Muscle of leg (tissue), 11 donors: Measurements from ENCODE around the gene PPY. TPM values are rescaled to one million over a fixed set of nuclear protein-coding genes. Genes with fewer than 3 reads are reported as not detected.
"Not testable (repeated sequence)": the region's sequence is repeated elsewhere in the genome, so short reads cannot be mapped to it uniquely, and the experiment has no call there.

Experiments used
- DNase-seq: peaks from one replicate; pipeline ENCODE4 v3.0.0; 2013
- H3K27ac ChIP-seq: one replicate; pipeline ENCODE4 v1.5.1; 2013; ENCODE audit warnings: mild to moderate bottlenecking, low read length, control low read depth
- H3K27me3 ChIP-seq: one replicate; pipeline ENCODE4 v1.6.1; 2013; ENCODE audit warnings: low read length; ENCODE audit not compliant: control insufficient read depth, insufficient read depth
- H3K36me3 ChIP-seq: one replicate; pipeline ENCODE4 v1.6.1; 2013; ENCODE audit warnings: low read length; ENCODE audit not compliant: control insufficient read depth, insufficient read depth
- H3K4me1 ChIP-seq: one replicate; pipeline ENCODE4 v1.6.1; 2013; ENCODE audit warnings: low read length; ENCODE audit not compliant: control insufficient read depth, insufficient read depth
- H3K4me3 ChIP-seq: one replicate; pipeline ENCODE4 v1.5.1; 2013; ENCODE audit warnings: low read length, control low read depth
- H3K9me3 ChIP-seq: replicated peaks from 2 replicates; pipeline ENCODE4 v1.6.1; 2013; ENCODE audit warnings: low read depth, low read length; ENCODE audit not compliant: control insufficient read depth
- WGBS: methylation state at CpG from one replicate; pipeline ENCODE4 v1.1.5; 2013; ENCODE audit warnings: missing lambda C conversion rate; ENCODE audit not compliant: insufficient coverage; 5-methylcytosine and 5-hydroxymethylcytosine counted together
- polyA plus RNA-seq, 8 donors: library from polyadenylated mRNA; unstranded; fragments of 120-200 nt; gene quantifications; one replicate each; pipeline versions ENCODE4 v1.2.1 to v1.2.3, GENCODE V29; 2013; ENCODE audit warnings: inconsistent platforms in 1 of 8, low replicate concordance in 1 of 8; ENCODE audit not compliant: insufficient read length in 8 of 8, insufficient read depth in 1 of 8
- total RNA-seq: library from RNA; stranded (reverse); fragments of 120-200 nt; gene quantifications from one replicate; pipeline ENCODE4 v1.2.4, GENCODE V29; 2013

The PPY gene
- total and polyA plus RNA-seq, 9 donors: 0.18 to 0.57 (median 0.46) TPM; not detected in 3

DNA sequence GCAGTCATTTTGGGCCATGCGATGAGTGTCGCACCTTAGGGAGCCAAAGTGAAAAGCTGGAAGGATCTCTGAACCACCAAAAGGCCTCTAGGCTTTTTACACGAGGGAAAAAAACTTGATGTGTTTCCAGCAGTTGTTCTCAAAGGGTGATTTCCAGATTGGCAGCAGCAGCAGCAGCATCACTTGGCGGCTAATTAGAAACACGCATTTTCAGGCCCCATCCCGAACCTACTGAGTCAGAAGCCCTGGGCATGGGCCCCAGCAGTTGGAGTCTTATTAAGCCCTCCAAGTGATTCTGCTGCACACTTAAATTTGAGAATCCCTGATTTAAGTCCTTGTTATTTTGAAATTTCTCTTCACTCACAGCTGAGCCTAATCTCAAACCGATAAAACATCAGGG lies 36.7 kb upstream of the PPY start:
- DNase-seq: no peak
- Histone ChIP-seq H3K9me3 (no peaks in the 10 kb centered on the region), H3K4me1 (peaks cover 7% of the 10 kb centered on the region), H3K36me3 (no peaks in the 10 kb centered on the region), H3K4me3 (no peak overlapping the region), H3K27ac (no peak overlapping the region), H3K27me3 (peaks cover 52% of the 10 kb centered on the region)
- 63% methylated on average over 5 of the region's 7 CpGs for WGBS

DNA sequence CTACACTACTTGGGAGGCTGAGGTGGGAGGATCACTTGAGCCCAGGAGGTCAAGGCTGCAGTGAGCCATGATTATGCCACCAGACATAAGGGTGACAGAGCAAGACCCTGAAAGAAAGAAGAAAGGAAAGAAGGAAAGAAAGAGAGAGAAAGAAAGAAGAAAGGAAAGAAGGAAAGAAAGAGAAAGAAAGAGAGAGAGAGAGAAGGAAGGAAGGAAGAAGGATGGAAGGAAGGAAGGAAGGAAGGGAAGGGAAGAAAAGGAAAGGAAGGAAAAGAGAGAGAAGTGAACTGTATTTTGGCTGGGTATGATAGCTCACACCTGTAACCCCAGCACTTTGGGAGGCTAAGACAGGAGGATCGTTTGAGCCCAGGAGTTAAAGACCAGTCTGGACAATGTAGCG lies 35.8 kb upstream of the PPY start:
- 90% methylated on average over 2 of the region's 2 CpGs for WGBS
- H3K27me3 ChIP-seq: peaks cover 46% of the 10 kb centered on the region

DNA sequence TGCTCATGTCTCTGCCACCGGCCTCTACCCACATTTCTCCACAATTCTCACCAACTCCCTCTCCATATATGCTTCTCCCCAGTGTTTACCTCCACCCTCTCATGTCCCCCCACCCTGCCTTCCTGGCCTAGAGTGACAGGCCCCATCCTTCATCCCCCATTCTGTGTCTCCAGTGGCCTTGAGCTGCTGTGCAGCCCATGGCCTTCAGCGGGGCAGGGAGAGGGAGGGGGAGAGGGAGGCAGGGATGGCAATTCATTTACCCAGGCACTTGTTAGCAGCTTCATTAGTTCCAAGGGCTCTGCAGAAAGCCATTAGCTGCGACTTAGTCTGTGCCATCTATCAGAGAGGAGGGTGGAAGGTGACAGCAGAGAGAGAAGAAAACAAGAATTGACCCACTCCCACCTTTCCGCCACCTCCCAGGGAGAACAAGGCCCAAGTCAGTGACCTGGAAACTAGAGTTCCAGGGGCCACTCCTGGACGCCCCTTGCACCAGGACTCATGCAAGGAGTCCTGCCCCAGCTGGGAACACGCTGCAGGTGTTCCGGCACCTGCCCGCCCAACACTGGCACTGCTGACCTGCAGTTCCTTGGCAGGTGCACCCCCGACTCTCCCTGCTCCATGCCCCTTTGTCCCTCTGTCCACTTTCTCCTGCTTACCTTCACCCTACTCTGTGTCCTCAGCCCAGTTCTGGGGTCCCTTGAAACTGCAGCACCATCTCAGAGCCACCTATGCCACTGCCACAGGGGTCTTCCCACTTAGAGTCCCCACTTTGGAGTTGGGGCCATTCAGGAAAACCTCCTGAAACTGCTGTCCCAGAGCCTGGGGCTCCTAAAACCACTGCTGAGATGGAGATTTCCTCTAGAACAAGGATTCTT lies 34.9 kb upstream of the PPY start:
- Histone ChIP-seq H3K36me3 (no peaks in the 10 kb centered on the region), H3K27ac (no peak overlapping the region), H3K4me3 (no peak overlapping the region), H3K27me3 (peaks cover 37% of the 10 kb centered on the region), H3K4me1 (no peaks in the 10 kb centered on the region), H3K9me3 (no peaks in the 10 kb centered on the region)
- 71% methylated on average over 7 of the region's 9 CpGs for WGBS
- DNase-seq: no peak

More for the DNA sequence above, 35.8 kb upstream of the PPY start:
- Histone ChIP-seq H3K4me3 (no peak overlapping the region), H3K27ac (no peak overlapping the region), H3K9me3 (no peaks in the 10 kb centered on the region), H3K36me3 (no peaks in the 10 kb centered on the region), H3K4me1 (no peaks in the 10 kb centered on the region)
- DNase-seq: no peak

DNA sequence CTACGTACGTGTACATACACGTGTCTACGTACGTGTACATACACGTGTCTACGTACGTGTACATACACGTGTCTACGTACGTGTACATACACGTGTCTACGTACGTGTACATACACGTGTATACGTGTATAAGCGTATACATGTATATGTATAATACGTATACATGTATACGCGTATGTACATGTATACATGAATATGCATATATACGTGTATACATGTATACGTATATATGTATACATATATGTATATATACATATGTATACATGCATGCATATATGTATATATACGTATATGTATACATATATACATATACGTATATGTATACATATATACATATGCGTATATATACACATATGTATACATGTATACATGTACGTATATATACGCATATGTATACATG lies 33.6 kb upstream of the PPY start:
- no peak overlapping the region for H3K4me3 ChIP-seq
- no peak for DNase-seq
- H3K36me3 ChIP-seq: no peaks in the 10 kb centered on the region
- WGBS: no CpG with 5 or more reads among the region's 27 CpGs
- H3K27me3 ChIP-seq: peaks cover 33% of the 10 kb centered on the region
- no peak overlapping the region for H3K27ac ChIP-seq
- no peaks in the 10 kb centered on the region for H3K9me3 ChIP-seq
- H3K4me1 ChIP-seq: no peaks in the 10 kb centered on the region

DNA sequence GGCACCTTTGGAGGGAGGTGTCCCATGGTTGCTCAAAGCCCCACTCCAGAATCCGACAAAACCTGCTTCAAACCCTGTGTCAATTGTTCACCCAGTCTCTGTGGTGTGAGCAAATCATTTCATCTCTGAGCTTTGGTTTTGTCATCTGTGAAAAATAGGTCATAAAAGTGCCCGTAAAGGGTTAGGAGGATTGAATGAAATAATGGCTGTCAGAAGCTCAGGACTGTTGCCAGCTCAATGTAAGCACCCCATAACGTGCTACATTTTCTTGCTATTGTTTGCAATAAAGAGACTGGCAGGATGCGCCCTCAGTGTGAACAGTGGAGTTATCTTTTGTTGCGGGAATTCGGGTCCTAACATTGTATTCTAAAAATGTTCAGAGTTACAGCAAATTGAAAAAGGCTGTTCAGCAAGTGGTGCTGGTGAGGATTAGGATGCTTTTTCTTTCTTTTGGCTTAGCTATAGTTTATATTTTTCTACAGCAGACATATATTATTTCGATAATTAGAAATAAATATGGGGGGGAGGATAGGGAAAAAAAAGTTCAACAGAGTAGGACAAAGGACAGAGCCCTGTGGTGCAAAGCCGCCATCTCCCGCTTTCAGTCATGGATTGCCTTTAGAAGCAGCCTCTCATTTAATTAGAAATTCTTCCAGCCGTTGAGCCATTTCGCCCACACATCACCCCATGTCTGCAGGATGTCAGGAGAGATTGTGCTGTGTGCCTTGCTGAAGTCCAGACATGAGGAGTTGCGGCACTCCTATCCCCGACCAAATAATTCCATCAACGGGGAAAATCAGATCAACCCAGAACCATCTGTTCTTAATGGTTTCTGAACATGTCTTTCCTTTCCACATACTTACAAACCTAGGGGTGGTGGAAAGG lies 32.3 kb upstream of the PPY start:
- DNase-seq: no peak
- WGBS: 15% methylated on average over 5 of the region's 14 CpGs
- H3K4me1 ChIP-seq: no peaks in the 10 kb centered on the region
- H3K27me3 ChIP-seq: peaks cover 32% of the 10 kb centered on the region
- no peak overlapping the region for H3K27ac ChIP-seq
- no peaks in the 10 kb centered on the region for H3K36me3 ChIP-seq
- no peaks in the 10 kb centered on the region for H3K9me3 ChIP-seq
- H3K4me3 ChIP-seq: no peak overlapping the region

DNA sequence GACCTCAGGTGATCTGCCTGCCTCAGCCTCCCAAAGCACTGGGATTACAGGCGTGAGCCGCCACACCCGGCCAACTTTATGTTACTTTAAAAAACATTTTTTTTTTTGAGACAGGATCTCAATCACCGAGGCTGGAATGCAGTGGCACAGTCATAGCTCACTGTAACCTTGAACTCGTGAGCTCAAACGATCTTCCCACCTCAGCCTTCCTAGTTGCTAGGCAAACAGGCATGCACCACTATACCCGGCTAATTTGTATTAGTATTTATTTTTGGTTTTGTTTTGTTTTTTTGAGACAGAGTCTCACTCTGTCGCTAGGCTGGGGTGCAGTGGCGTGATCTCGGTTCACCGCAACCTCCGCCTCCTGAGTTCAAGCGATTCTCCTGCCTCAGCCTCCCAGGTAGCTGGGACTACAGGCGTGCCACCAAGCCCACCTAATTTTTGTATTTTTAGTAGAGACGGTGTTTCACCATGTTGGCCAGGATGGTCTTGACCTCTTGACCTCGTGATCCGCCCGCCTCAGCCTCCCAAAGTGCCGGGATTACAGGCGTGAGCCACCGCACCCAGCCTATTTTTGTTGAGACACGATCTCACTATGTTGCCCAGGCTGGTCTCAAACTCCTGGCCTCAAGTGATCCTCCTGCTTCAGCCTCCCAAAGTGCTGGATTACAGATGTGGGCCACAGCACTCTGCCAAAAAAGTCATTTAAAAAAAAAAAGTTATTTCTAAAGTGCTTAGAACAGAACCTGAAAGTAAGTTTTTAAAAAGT lies 30.4 kb upstream of the PPY start:
- WGBS: 85% methylated on average over 19 of the region's 22 CpGs
- H3K4me1 ChIP-seq, H3K27ac ChIP-seq, H3K4me3 ChIP-seq, H3K9me3 ChIP-seq, H3K36me3 ChIP-seq, DNase-seq: not testable (repeated sequence)
- H3K27me3 ChIP-seq: peaks cover 21% of the 10 kb centered on the region

DNA sequence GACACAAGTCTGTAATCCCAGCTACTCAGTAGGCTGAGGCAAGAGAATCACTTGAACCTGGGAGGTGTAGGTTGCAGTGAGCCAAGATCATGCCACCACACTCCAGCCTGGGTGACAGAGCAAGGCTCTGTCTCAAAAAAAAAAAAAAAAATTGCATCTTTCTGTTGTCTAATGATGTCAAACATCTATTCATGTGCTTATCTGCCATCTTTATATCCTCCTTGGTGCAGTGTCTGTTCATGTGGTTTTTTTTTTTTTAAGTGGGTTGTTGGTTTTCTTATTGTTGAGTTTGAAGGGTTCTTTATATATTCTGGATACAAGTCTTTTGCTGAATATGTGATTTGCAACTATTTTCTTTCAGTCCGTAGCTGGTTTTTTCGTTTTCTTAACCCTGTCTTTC lies 29.2 kb upstream of the PPY start:
- peaks cover 16% of the 10 kb centered on the region for H3K27me3 ChIP-seq
- WGBS: no CpG with 5 or more reads among the region's 2 CpGs
- H3K9me3 ChIP-seq, H3K4me1 ChIP-seq, H3K27ac ChIP-seq, H3K36me3 ChIP-seq, DNase-seq, H3K4me3 ChIP-seq: not testable (repeated sequence)

DNA sequence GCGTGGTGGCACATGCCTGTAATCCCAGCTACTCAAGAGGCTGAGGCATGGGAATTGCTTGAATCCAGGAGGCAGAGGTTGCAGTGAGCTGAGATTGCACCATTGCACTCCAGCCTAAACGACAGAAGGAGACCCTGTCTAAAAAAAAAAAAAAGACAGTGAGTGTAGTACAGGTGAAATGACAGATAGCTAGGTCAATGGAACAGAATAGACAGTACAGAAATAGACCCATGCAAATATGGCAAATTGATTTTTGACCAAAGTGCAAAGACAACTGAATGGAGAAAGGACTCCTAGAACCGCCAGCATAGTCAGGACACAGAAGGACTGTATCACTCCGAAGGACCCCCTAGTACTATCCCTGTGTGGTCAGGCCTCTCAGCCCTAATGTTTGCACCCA lies 28.1 kb upstream of the PPY start:
- Histone ChIP-seq H3K27ac (no peak overlapping the region), H3K4me3 (no peak overlapping the region), H3K9me3 (no peaks in the 10 kb centered on the region), H3K36me3 (no peaks in the 10 kb centered on the region), H3K4me1 (no peaks in the 10 kb centered on the region), H3K27me3 (peaks cover 16% of the 10 kb centered on the region)
- DNase-seq: no peak
- WGBS: 58% methylated on average over 1 of the region's 4 CpGs

DNA sequence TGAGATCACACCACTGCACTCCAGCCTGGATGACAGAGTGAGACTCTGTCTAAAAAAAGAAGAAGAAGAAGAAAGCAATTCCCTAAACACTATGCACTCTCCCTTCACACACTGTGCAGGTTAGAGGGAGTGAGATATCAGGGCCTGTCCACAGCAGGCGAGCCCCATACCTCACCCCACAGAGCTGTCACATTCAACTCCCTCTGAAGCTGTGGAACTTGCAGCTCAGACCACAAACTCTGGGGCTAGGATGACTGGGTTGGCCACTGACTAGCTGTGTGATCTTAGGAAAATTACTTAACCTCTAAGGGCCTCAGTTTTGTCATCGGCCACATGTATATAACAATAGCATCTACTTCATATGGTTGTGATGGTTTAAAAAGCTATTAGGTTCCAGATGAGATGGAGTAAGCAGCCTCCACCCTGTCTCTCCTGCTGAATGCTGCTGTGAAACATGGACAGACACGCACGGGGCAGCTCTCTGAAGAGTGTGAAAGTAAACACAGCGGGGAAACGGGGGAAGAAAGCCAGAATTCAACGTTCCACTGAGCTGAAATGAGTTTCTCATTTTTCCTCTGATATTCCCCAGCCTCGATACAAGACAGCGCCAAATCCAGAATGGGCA lies 25.1 kb upstream of the PPY start:
- no peak overlapping the region for H3K27ac ChIP-seq
- H3K9me3 ChIP-seq: no peaks in the 10 kb centered on the region
- 50% methylated on average over 2 of the region's 9 CpGs for WGBS
- no peak for DNase-seq
- H3K36me3 ChIP-seq: no peaks in the 10 kb centered on the region
- peaks cover 10% of the 10 kb centered on the region for H3K27me3 ChIP-seq
- H3K4me3 ChIP-seq: no peak overlapping the region
- no peaks in the 10 kb centered on the region for H3K4me1 ChIP-seq
